K562 (cell line): ENCODE results near the gene DLAT. TPM values are rescaled to one million over a fixed set of nuclear protein-coding genes. Genes with fewer than 3 reads are reported as not detected.

ENCODE experiments used
- CAMTA2 ChIP-seq: fragments of 250-450 bp; sonication (Bioruptor Pico); conservative IDR thresholded peaks from 2 replicates; pipeline ENCODE4 v1.5.1; 2022
- CTBP1 ChIP-seq: fragments of 450-650 bp; IDR thresholded peaks from 2 replicates; pipeline ENCODE4 v1.6.1; 2016; ENCODE audit warnings: borderline replicate concordance
- CTCF ChIP-seq, 3 experiments: IDR thresholded peaks in 2 of 3; conservative IDR thresholded peaks in 1 of 3; 2 replicates each; pipeline ENCODE4 v1.5.1; 2011 to 2012; ENCODE audit warnings: low read length in 3 of 3, mild to moderate bottlenecking in 3 of 3, control low read depth in 2 of 3, improper control_type of control experiment in 1 of 3, inconsistent platforms in 1 of 3, low read depth in 1 of 3, mixed read lengths in 1 of 3, moderate library complexity in 1 of 3; ENCODE audit not compliant: insufficient read depth in 2 of 3
- EWSR1 ChIP-seq: fragments of 450-650 bp; IDR thresholded peaks from 2 replicates; pipeline ENCODE4 v1.6.1; 2018; ENCODE audit warnings: borderline replicate concordance, mild to moderate bottlenecking, low read depth, moderate library complexity; ENCODE audit not compliant: partially characterized antibody
- JUN ChIP-seq, 2 experiments: sonication (generic) in 1 of 2; formaldehyde crosslinking in 1 of 2; IDR thresholded peaks; 2 replicates each; pipeline versions ENCODE4 v1.6.1 to v1.8.0; 2012 to 2022; ENCODE audit warnings: borderline replicate concordance in 2 of 2, mild to moderate bottlenecking in 2 of 2, improper control_type of control experiment in 1 of 2, low read depth in 1 of 2, low read length in 1 of 2, missing genetic modification reagents in 1 of 2
- KLF16 ChIP-seq: IDR thresholded peaks from 2 replicates; pipeline ENCODE4 v1.6.1; 2016; ENCODE audit warnings: antibody characterized with exemption
- MEF2D ChIP-seq: conservative IDR thresholded peaks from 2 replicates; pipeline ENCODE4 v1.6.1; 2016; ENCODE audit warnings: low read depth, missing genetic modification characterization, missing compliant biosample characterization
- MXI1 ChIP-seq: IDR thresholded peaks from 2 replicates; pipeline ENCODE4 v1.6.1; 2011; ENCODE audit warnings: low read depth, mild to moderate bottlenecking, improper control_type of control experiment, low read length
- PATZ1 ChIP-seq: fragments of 250-450 bp; sonication (Bioruptor Pico); IDR thresholded peaks from 2 replicates; pipeline ENCODE4 v1.5.0; 2020; ENCODE audit warnings: mild to moderate bottlenecking, borderline replicate concordance
- PHB ChIP-seq: fragments of 250-450 bp; sonication (Bioruptor Pico); IDR thresholded peaks from 2 replicates; pipeline ENCODE4 v1.5.0; 2021
- SUPT5H ChIP-seq: fragments of 450-650 bp; IDR thresholded peaks from 2 replicates; pipeline ENCODE4 v1.6.1; 2016
- TAF1 ChIP-seq: IDR thresholded peaks from 2 replicates; pipeline ENCODE4 v1.6.1; 2011; ENCODE audit warnings: mild to moderate bottlenecking, low read length, moderate library complexity; ENCODE audit not compliant: insufficient read depth, control insufficient read depth, severe bottlenecking; ENCODE audit errors: extremely low read depth
- TSHZ1 ChIP-seq: fragments of 250-450 bp; sonication (Bioruptor Pico); IDR thresholded peaks from 2 replicates; pipeline ENCODE4 v1.4.0; 2020; ENCODE audit warnings: mild to moderate bottlenecking, moderate library complexity
- YBX1 ChIP-seq: fragments of 450-650 bp; IDR thresholded peaks from 2 replicates; pipeline ENCODE4 v1.7.1; 2016; ENCODE audit warnings: mild to moderate bottlenecking
- ZFP36 ChIP-seq: fragments of 150-350 bp; IDR thresholded peaks from 2 replicates; pipeline ENCODE4 v1.6.1; 2018; ENCODE audit warnings: low read length, low read depth; ENCODE audit not compliant: partially characterized antibody
- ZNF384 ChIP-seq: IDR thresholded peaks from 2 replicates; pipeline ENCODE4 v1.6.1; 2012; ENCODE audit warnings: low read depth, low read length, improper control_type of control experiment
- ZNF639 ChIP-seq, 2 experiments: fragments of 200-800 bp in 1 of 2; sonication (Bioruptor generic) in 1 of 2; sonication (generic) in 1 of 2; formaldehyde crosslinking in 1 of 2; IDR thresholded peaks in 1 of 2; conservative IDR thresholded peaks in 1 of 2; 2 replicates each; pipeline versions ENCODE4 v1.5.0 to v1.6.1; 2016 to 2020; ENCODE audit warnings: missing compliant biosample characterization in 1 of 2, missing genetic modification characterization in 1 of 2, missing genetic modification reagents in 1 of 2
- ZNF668 ChIP-seq: fragments of 250-450 bp; sonication (Bioruptor Pico); IDR thresholded peaks from 2 replicates; pipeline ENCODE4 v1.8.0; 2022; ENCODE audit warnings: mild to moderate bottlenecking, inconsistent platforms
- polyA plus RNA-seq, 8 experiments: library from polyadenylated mRNA; depleted of rRNA in 4 of 8; stranded (reverse) in 5 of 8; unstranded in 3 of 8; fragments of >200 nt; fragmentation: Nextera tagmentation in 2 of 8; fragmentation: Illumina TruSeq in 1 of 8; extraction: Ambion mirVana in 2 of 8; extraction: Trizol in 1 of 8; gene quantifications; 2 replicates each; pipeline versions ENCODE4 v1.2.1 to v1.2.3, GENCODE V29; 2011 to 2014; ENCODE audit warnings: inconsistent platforms in 1 of 8, missing spikeins in 1 of 8
- total RNA-seq, 7 experiments: library from RNA; depleted of rRNA in 6 of 7; stranded (reverse); fragments of >200 nt in 6 of 7; fragmentation: Illumina TruSeq in 2 of 7; extraction: Trizol in 2 of 7; gene quantifications; 2 replicates each; pipeline versions ENCODE4 v1.2.1 to v1.2.3, GENCODE V29; 2011 to 2021; ENCODE audit warnings: low replicate concordance in 1 of 7

Gene DLAT
- total and polyA plus RNA-seq, 9 of the 15 experiments (the other 6 are each of a cell fraction or from before 2014, with no cell fraction given): 41.7 to 152 (median 105) TPM

GRCh38 chr11:111978028-111978771, 47.0 kb upstream of the DLAT start (continued):
- TF ChIP-seq TSHZ1 (CRISPR knock-in tag): no peak
- peak; percentile 40; the same call in 1 of the 2 replicates for TF ChIP-seq CTBP1
- TF ChIP-seq MEF2D (tag): no peak
- TF ChIP-seq ZNF384: no peak
- no peak for TF ChIP-seq JUN (IDR thresholded peaks at IDR 0.05; ENCODE audit: borderline replicate concordance, low read depth, low read length)
- TF ChIP-seq JUN (CRISPR knock-in tag; IDR thresholded peaks at IDR 0.05; ENCODE audit: borderline replicate concordance): no peak
- no peak for TF ChIP-seq PATZ1 (CRISPR knock-in tag)
- no peak for TF ChIP-seq SUPT5H
- TF ChIP-seq PHB (CRISPR knock-in tag): no peak
- TF ChIP-seq YBX1: no peak
- TF ChIP-seq CTCF (IDR thresholded peaks at IDR 0.05 in 2 of 3, conservative IDR thresholded peaks at IDR 0.05 in 1 of 3; ENCODE audit: insufficient read depth in 2 of 3, low read depth in 1 of 3, low read length in 3 of 3): peak in 1 of 3 experiments; percentile 2; a peak in 1 of 6 replicates
- TF ChIP-seq KLF16: no peak
- TF ChIP-seq TAF1: no peak
- TF ChIP-seq EWSR1: no peak
- peak; percentile 72 for TF ChIP-seq ZFP36
- TF ChIP-seq ZNF639 (CRISPR knock-in tag; conservative IDR thresholded peaks at IDR 0.05 in 1 of 2, IDR thresholded peaks at IDR 0.05 in 1 of 2): peak in 1 of 2 experiments; percentile 56; a peak in 1 of 4 replicates
- no peak for TF ChIP-seq ZNF668 (CRISPR knock-in tag)
- TF ChIP-seq MXI1: no peak
- TF ChIP-seq CAMTA2 (CRISPR knock-in tag): no peak
